Upper lobe of right lung (tissue), 1 donor: ENCODE results near the gene TMEM60. TPM values are rescaled to one million over a fixed set of nuclear protein-coding genes. Genes with fewer than 3 reads are reported as not detected.

Experiments used
- ATAC-seq: fragments of 200-7000 bp; cut with Tn5 transposase; one replicate; pipeline ENCODE4 v1.9.1; 2020; ENCODE audit warnings: mild to moderate bottlenecking, moderate library complexity
- DNase-seq: peaks from one replicate; pipeline ENCODE4 v3.0.0-alpha.2; 2020
- H3K27ac ChIP-seq: fragments of 200-600 bp; one replicate; pipeline ENCODE4 v1.8.0; 2022
- H3K27me3 ChIP-seq: fragments of 200-600 bp; one replicate; pipeline ENCODE4 v1.8.0; 2022; ENCODE audit warnings: mild to moderate bottlenecking
- H3K36me3 ChIP-seq: fragments of 200-600 bp; one replicate; pipeline ENCODE4 v1.8.0; 2022
- H3K4me1 ChIP-seq: fragments of 200-600 bp; one replicate; pipeline ENCODE4 v1.8.0; 2022
- H3K4me3 ChIP-seq: fragments of 200-600 bp; one replicate; pipeline ENCODE4 v1.8.0; 2022; ENCODE audit warnings: mild to moderate bottlenecking
- H3K9me3 ChIP-seq: fragments of 200-600 bp; one replicate; pipeline ENCODE4 v1.8.0; 2022
- intact Hi-C: fragments of 100-400 bp; cut with DNase I; formaldehyde crosslinking; loops from one replicate; pipeline ENCODE4 v1.11.0; 2022
- total RNA-seq: library from RNA; stranded (reverse); fragmentation: NEBNext Ultra II Directional; extraction: Animal tissue kit (Norgen Biotek cat#: 25700); gene quantifications from one replicate; pipeline ENCODE4 v1.2.1, GENCODE V29; 2021
- TF ChIP-seq, protein P1 (sequence below): fragments of 200-600 bp; IDR thresholded peaks from one replicate; pipeline ENCODE4 v1.8.0; 2022; ENCODE audit warnings: antibody characterized with exemption
- donor health status: DM: no; HTN: yes; CAD: no; lungs with severe emphysema.

TMEM60 gene
- total RNA-seq, 1 donor from 2014 or later = 22.8 TPM

DNA sequence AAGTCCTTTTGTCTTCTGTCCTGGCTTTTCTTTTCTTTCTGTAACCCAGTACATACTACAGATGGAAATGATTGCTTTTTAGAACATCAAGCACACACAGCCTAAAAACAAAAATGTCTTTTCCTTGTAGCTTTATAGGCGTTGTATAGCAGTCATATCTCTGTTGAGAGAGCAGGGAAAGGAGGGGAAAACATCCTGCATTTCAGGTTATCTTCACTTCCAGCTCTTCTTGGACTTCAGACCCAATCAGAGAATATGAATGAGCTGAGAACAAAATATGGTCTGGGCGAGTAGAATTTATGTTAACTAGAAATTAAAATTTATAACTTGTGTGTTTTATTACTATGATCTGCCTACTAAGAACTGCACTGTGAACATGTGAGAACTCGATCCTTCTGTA is 14.7 kb downstream of the TMEM60 start:
- Histone ChIP-seq H3K9me3 (no peaks in the 10 kb centered on the region), H3K4me3 (no peak overlapping the region), H3K36me3 (peaks cover 34% of the 10 kb centered on the region), H3K27me3 (no peaks in the 10 kb centered on the region), H3K27ac (no peak overlapping the region), H3K4me1 (no peaks in the 10 kb centered on the region)
- intact Hi-C loops = no loop called here
- no peak for DNase-seq
- no peak for ATAC-seq
- TF ChIP-seq, protein P1, sequence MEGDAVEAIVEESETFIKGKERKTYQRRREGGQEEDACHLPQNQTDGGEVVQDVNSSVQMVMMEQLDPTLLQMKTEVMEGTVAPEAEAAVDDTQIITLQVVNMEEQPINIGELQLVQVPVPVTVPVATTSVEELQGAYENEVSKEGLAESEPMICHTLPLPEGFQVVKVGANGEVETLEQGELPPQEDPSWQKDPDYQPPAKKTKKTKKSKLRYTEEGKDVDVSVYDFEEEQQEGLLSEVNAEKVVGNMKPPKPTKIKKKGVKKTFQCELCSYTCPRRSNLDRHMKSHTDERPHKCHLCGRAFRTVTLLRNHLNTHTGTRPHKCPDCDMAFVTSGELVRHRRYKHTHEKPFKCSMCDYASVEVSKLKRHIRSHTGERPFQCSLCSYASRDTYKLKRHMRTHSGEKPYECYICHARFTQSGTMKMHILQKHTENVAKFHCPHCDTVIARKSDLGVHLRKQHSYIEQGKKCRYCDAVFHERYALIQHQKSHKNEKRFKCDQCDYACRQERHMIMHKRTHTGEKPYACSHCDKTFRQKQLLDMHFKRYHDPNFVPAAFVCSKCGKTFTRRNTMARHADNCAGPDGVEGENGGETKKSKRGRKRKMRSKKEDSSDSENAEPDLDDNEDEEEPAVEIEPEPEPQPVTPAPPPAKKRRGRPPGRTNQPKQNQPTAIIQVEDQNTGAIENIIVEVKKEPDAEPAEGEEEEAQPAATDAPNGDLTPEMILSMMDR = no peak

DNA sequence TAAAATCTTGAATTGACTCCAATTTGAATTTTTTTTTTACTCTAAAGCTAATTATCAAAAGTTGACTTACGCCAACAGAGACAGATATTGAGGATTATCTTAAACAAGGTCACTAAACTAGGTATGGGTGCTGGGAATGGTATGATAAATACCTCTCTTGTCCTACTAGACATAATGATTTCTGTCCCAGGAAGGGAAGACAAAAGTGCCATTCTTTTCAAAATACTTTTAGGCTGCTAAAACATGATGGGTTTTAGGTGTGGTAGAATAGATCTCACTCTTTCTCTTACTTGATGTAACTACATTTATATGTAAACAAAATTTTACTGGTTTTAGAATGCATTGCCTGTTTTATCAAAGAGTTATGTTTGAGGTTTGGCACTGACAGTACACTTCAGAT is 15.1 kb downstream of the TMEM60 start:
- DNase-seq (no peak), ATAC-seq (no peak)
- Histone ChIP-seq H3K27ac (no peak overlapping the region), H3K36me3 (peaks cover 38% of the 10 kb centered on the region), H3K9me3 (no peaks in the 10 kb centered on the region), H3K27me3 (no peaks in the 10 kb centered on the region), H3K4me1 (no peaks in the 10 kb centered on the region), H3K4me3 (no peak overlapping the region)
- intact Hi-C loops = no loop called here
- TF ChIP-seq, protein P1 = no peak

DNA sequence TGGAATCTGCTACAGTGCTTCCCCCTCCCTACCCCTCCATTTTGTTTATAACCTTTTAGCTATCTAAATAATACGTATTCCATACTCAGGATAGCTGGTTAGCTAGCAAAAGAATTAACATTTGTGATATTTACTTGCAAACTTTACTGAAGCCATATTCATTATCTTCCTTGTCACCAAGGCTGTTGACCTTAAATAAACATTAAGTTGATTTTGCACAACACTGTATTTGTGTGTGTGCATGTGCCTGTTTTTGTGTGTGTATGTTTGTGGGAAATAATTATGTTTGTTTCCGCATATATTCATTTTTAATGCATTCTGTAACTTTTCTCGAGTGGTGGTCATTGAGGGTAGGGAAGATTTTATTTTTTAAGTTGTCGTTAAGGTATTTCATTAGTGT is 15.9 kb downstream of the TMEM60 start:
- Histone ChIP-seq H3K27ac (no peak overlapping the region), H3K4me1 (no peaks in the 10 kb centered on the region), H3K9me3 (no peaks in the 10 kb centered on the region), H3K36me3 (peaks cover 41% of the 10 kb centered on the region), H3K27me3 (no peaks in the 10 kb centered on the region), H3K4me3 (no peak overlapping the region)
- intact Hi-C loops = no loop called here
- ATAC-seq (no peak), DNase-seq (no peak)
- TF ChIP-seq, protein P1 = no peak

DNA sequence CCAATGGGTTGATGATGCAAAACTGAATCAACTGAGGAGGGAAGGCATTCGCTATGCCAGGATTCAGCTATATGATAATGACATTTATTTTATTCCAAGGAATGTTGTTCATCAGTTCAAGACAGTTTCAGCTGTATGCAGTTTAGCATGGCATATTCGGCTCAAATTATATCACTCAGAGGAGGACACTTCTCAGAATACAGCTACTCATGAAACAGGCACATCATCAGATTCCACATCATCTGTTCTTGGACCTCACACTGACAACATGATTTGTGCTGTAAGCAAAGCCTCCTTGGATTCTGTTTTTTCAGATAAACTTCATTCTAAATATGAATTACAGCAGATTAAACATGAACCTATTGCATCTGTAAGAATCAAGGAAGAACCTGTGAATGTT is 19.7 kb downstream of the TMEM60 start:
- Histone ChIP-seq H3K27me3 (no peaks in the 10 kb centered on the region), H3K27ac (no peak overlapping the region), H3K4me1 (no peaks in the 10 kb centered on the region), H3K9me3 (no peaks in the 10 kb centered on the region), H3K36me3 (peaks cover 80% of the 10 kb centered on the region), H3K4me3 (no peak overlapping the region)
- TF ChIP-seq, protein P1 = no peak
- no peak for DNase-seq
- no peak for ATAC-seq
- intact Hi-C loops = no loop called here

DNA sequence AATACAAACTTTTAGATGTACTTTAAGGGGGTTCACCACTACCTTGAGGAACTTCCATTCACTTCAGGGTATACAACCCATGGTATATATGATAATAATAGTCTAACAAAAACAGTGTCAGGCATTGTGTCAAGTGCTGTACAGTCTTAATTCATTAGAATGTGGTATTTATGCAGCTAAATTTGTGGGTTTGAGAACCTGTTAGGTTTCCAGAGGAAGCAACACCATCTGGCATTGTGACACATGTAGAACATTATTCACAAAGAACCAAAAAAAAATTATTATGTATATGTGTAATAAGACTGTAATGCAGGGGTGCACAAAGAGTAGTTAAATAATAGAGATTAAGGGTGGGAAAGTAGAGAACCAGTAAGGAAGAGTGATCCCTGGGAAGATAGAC is 26.3 kb downstream of the TMEM60 start:
- no peaks in the 10 kb centered on the region for H3K9me3 ChIP-seq
- TF ChIP-seq, protein P1 = no peak
- H3K27me3 ChIP-seq = no peaks in the 10 kb centered on the region
- no peak overlapping the region for H3K27ac ChIP-seq
- DNase-seq (no peak), ATAC-seq (no peak)
- H3K4me1 ChIP-seq = no peaks in the 10 kb centered on the region
- intact Hi-C loops = no loop called here
- H3K36me3 ChIP-seq = peaks cover 64% of the 10 kb centered on the region
- no peak overlapping the region for H3K4me3 ChIP-seq

DNA sequence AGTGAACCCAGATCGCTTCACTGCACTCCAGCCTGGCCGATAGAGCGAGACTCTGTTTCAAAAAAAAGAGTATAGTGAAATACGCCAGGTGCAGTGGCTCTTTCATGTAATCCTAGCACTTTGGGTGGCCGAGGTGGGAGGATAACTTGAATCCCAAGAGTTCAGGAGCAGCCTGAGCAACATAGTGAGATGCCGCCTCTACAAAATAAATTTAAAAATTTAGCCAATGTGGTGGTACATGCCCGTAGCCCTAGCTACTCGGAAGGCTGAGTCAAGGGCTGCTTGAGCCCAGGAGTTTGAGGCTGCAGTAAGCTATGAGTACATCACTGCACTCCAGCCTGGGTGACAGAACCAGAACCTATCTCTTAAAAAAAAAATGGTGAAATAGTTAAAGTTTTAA is 27.9 kb downstream of the TMEM60 start:
- H3K27me3 ChIP-seq = no peaks in the 10 kb centered on the region
- DNase-seq (no peak), ATAC-seq (no peak)
- no peaks in the 10 kb centered on the region for H3K9me3 ChIP-seq
- H3K36me3 ChIP-seq = peaks cover 48% of the 10 kb centered on the region
- TF ChIP-seq, protein P1 = no peak
- H3K4me3 ChIP-seq = no peak overlapping the region
- no peak overlapping the region for H3K27ac ChIP-seq
- intact Hi-C loops = no loop called here
- H3K4me1 ChIP-seq = peaks cover 7% of the 10 kb centered on the region
